Epithelial cell of proximal tubule (primary cell): Measurements from ENCODE around the gene CDHR2. TPM values are rescaled to one million over a fixed set of nuclear protein-coding genes. Genes with fewer than 3 reads are reported as not detected.

Experiments
- DNase-seq: peaks from one replicate; pipeline ENCODE4 v3.0.0-alpha.2; 2011; ENCODE audit warnings: low read depth
- H3K4me3 ChIP-seq: 2 replicates; pipeline ENCODE4 v1.5.1; 2011; ENCODE audit warnings: low read depth, mild to moderate bottlenecking, low read length
- CTCF ChIP-seq: conservative IDR thresholded peaks from 2 replicates; pipeline ENCODE4 v1.5.1; 2012; ENCODE audit warnings: low read depth, mild to moderate bottlenecking, low read length
- total RNA-seq: library from RNA; depleted of rRNA; stranded (reverse); fragments of >200 nt; gene quantifications from 2 replicates; pipeline ENCODE4 v1.2.3, GENCODE V29; 2015

Gene CDHR2
- total RNA-seq = not detected in 2 replicates

GRCh38 chr5:176548967-176549444 lies at the start of gene CDHR2:
CDHR2 (plus strand) TSS chr5:176549342; CDS start chr5:176565353, 16,011 bp downstream.
- no peak for DNase-seq
- no peak for TF ChIP-seq CTCF

GRCh38 chr5:176500511-176500910 lies 48.6 kb upstream of the CDHR2 start:
- no peak for TF ChIP-seq CTCF
- DNase-seq = no peak
- no peak overlapping the region for H3K4me3 ChIP-seq

More at GRCh38 chr5:176548967-176549444, at the start of gene CDHR2:
- H3K4me3 ChIP-seq = no peak within 1 kb of the TSS

- no peak overlapping the region for H3K4me3 ChIP-seq
- no peak for DNase-seq
- TF ChIP-seq CTCF = no peak
Observed at GRCh38 chr5:176501333-176501732, 47.8 kb upstream of the CDHR2 start.

- DNase-seq = no peak
- TF ChIP-seq CTCF = no peak
- no peak overlapping the region for H3K4me3 ChIP-seq
Observed at GRCh38 chr5:176503496-176503895, 45.6 kb upstream of the CDHR2 start.

- H3K4me3 ChIP-seq = no peak overlapping the region
- no peak for DNase-seq
- no peak for TF ChIP-seq CTCF
Observed at GRCh38 chr5:176507911-176508310, 41.2 kb upstream of the CDHR2 start.

GRCh38 chr5:176508603-176509002 lies 40.5 kb upstream of the CDHR2 start:
- TF ChIP-seq CTCF = no peak
- H3K4me3 ChIP-seq = no peak overlapping the region
- DNase-seq = no peak

- H3K4me3 ChIP-seq = no peak overlapping the region
- DNase-seq = no peak
- TF ChIP-seq CTCF = no peak
Observed at GRCh38 chr5:176513788-176514187, 35.4 kb upstream of the CDHR2 start.
